Activated naive CD8-positive, alpha-beta T cell treated with anti-CD3 and anti-CD28 coated beads, Interleukin-2, amount 50 U/mL, for 16 hours (primary cell): ENCODE measurements around the gene ENTPD3.

ENCODE experiments used
- DNase-seq: peaks from one replicate; pipeline ENCODE4 v3.0.0-alpha.2; 2020; ENCODE audit warnings: low read depth, low spot score

Gene ENTPD3

DNA sequence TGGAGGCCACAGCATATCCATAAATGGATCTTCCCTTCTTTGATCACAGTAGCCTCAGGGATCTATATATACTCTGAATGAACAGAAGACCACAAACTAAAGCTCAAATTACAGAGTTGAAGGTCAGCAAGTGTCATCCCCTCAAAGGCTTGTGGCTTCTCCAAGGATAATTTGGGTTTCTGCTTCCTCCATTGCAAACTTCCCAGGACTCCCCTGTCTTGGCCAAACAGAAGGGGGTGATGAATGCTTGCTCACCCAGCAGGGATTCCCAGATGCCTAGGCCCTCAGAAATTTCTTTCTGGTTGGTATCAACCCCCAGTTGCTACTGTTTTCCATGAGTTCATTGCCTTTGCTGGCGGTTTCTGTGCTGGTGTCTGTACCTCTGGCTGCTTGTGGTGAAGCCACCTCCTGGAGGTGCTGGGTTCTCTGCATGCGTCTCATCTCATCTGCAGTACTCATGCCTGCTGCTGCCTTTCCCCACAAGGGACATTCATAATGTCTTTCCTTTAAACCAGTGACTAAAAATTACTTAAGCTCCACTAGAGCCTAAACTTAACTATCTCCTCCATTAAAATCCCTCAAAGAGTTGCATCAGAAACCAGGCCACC lies 17.7 kb downstream of the ENTPD3 start:
- DNase-seq, result no peak

GRCh38 chr3:40407007-40407406 lies 20.0 kb downstream of the ENTPD3 start:
- no peak for DNase-seq

DNA sequence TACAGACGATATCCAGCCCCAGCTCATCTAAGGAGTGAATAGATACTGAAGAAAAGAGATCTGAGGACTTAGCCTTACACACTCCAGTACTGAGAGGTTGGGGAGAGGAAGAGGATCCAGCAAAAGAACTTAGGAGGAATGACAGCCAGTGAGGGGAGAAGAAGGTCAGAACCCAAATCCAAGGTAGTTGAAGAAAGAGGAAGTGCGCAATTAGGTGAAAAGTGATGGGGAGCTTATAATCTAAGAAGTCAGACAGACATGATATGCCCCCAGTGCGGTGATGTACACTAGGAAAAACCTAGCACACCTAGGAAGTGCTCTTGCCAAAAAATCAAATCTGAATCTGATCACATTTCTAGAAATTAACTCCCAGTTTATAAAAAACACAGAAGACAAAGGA lies 20.6 kb downstream of the ENTPD3 start:
- no peak for DNase-seq

- no peak for DNase-seq
These were observed 27.3 kb downstream of the ENTPD3 start for GRCh38 chr3:40414270-40414669.

DNA sequence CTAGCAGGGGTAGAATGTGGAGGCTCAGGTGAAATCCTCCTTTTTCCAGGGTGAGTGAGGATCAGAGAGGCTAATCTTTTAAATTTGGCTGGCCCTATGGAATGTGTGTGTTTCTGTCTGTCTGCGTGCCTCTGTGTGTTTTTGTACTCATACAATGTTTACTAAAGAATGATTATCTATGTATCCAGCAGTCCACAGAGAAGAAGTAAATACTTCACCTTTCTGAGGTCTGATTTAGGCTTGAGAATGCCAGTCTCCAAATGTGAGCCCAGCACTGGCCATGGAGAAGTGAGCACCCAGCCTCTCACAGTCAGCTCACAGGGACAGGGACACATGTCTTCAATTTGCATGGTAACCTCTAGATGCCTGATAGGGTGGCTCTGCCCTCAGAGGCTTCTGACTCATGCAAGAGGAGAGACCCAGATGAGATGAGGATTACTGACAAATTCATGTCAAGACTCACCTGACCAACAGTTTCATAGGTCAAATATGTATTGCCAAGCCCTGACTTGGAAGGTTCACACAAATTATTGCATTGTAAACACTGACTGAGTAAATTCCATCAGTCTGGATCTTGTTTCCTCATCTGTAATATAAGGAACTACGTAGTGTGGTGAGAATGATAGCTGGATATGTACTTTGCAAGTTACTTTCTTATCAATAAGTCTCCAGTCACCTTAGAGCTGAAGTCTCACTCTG lies 31.0 kb downstream of the ENTPD3 start:
- DNase-seq, result no peak

GRCh38 chr3:40422861-40423260 lies 35.9 kb downstream of the ENTPD3 start:
- no peak for DNase-seq

DNA sequence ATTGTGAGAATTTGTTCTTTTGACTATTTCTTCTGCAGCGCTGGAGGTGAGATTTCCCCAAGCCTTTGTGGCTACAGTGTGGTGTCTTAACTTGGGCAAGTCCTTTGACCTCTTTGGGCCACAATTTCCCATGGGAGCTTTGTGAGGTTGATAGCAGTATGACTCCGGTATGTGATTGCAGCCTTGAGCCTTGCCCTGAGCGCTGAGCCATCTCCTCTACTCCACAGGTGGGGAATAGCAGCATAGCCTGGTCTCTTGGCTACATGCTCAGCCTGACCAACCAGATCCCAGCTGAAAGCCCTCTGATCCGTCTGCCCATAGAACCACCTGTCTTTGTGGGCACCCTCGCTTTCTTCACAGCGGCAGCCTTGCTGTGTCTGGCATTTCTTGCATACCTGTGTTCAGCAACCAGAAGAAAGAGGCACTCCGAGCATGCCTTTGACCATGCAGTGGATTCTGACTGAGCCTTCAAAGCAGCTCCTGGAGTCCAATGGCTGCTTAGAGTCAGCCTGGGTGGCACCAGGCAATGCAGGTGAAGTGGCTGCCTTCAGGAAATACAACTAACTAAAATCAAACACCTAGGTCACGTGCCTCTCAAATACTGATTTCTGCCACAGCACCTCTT lies 40.2 kb downstream of the ENTPD3 start:
- DNase-seq, result no peak

DNA sequence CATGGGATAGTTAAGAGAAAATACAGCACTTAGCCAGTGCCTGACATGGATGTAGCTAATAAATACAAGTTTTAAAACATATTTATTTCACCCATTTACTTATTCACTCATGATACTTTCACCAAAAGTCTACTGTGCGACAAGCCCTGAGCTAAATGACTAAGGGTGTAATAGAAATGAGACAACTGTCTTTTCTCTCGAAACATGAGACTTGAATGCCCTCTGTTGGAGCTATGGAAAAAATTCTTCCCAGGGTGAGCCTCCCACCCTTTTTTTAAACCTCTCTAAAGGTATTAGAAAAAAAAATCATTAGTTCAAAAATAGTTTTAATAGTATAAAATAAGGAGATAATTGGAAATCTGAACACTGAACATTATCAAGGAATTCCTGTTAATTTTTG lies 45.8 kb downstream of the ENTPD3 start:
- no peak for DNase-seq

GRCh38 chr3:40437889-40438288 lies 50.9 kb downstream of the ENTPD3 start:
- no peak for DNase-seq

- no peak for DNase-seq
These were observed 58.1 kb downstream of the ENTPD3 start for GRCh38 chr3:40445062-40445461.

- no peak for DNase-seq
These were observed 58.9 kb downstream of the ENTPD3 start for GRCh38 chr3:40445880-40446279.

DNA sequence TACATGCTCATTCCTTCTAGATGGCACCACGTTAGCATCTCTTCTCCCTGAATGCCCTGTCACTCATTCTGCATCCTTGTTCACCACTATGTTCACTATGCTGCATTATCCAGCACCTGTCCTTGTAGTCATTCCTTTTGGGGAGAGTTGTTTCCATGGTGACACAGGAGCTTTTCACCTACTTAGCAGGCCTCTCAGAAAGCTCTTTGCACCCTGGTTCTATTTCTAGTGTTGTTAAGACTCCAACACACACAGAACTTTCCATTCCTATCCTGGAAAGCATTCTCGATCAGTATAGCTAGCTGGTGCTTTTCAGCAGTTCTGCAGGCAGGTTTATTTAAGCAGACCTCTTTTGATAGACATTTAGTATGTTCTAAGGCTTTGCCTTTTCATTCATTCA lies 63.5 kb downstream of the ENTPD3 start:
- DNase-seq, result no peak

GRCh38 chr3:40451551-40451950 lies 64.6 kb downstream of the ENTPD3 start:
- no peak for DNase-seq

DNA sequence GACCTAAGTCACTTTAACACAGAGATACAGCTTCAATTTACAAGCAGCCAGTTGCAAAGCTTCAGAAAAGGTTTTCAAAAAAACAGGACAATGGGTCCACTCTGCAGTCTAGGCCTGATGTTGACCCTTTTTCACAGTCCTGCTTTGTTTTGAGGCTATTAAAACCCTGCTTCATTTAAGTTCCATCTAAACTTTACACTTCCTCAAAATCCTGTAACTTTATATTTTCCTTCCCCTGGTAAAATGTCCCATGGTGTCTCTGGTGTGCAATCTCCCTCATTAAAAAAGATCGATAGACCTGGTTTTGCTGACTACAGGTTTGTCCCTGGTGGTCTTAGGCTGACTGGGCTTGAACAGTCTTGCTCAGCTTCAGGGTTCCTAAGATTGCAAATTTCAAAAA lies 65.1 kb downstream of the ENTPD3 start:
- DNase-seq, result no peak

DNA sequence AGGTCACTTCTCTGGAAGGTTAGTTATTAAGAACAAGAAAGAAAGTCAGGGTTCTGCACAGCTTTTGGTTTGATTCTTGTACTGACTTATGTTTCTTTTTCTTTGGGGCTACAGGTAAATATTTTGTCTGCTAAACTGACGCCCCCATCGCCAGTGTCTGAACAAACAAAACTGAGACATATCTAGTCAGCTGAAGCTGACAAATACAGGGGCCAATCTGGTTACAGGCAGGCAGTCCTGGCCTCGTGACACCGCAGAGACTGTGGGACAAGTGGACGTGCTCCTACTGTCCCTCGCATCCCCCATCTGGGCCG lies 65.5 kb downstream of the ENTPD3 start:
- no peak for DNase-seq

GRCh38 chr3:40452876-40453730 lies 66.1 kb downstream of the ENTPD3 start:
- peak; percentile 89 for DNase-seq

GRCh38 chr3:40453933-40454332 lies 66.9 kb downstream of the ENTPD3 start:
- DNase-seq, result no peak

GRCh38 chr3:40455328-40455727 lies 68.3 kb downstream of the ENTPD3 start:
- DNase-seq, result no peak

- no peak for DNase-seq
These were observed 69.4 kb downstream of the ENTPD3 start for GRCh38 chr3:40456279-40456939.

DNA sequence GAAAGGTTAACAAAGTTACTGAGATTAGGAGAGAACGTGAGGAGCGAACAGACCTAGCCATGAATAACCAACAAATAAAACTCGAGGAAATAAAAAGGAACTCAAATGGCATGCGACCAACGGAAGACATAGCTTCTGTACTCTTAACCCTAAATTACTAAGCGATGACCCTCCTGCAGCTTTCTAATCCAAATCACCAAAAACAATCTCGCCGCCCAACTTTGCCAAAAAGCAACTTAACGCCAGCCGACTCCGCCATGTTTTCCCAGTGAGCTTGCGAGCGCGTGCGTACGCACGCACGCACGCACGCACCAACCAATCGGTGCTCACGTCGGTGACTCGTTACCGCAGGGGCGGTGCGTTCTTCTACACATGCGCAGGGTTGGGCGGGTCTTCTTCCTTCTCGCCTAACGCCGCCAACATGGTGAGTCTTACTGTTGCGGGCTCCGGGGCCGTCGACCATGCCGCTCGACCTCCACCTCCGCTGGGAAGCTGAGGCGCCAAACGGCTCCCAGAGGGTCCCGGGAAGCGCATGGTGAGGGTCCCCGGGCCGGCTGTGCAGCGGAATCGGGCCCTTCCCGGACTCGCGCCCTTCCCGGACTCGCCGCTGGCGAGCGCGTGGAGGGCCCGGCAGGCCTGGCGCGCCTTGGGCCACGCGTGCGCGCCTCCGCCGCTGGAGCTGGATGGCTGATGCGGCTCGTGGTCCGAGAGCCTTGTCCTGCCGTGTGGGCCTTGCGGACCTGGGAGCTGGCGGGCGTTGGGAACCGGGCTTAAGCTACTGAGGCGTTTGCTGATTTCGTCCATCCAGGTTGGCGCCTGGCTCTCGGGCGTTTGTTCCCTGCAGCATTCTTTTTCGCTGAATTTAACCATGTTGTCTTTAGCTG lies 70.2 kb downstream of the ENTPD3 start, which contains the start of gene RPL14:
RPL14 (plus strand) TSS at position 400 of the 884 bp plus-strand sequence; CDS start at position 533, 133 bp downstream.
- peak; percentile 92 for DNase-seq

DNA sequence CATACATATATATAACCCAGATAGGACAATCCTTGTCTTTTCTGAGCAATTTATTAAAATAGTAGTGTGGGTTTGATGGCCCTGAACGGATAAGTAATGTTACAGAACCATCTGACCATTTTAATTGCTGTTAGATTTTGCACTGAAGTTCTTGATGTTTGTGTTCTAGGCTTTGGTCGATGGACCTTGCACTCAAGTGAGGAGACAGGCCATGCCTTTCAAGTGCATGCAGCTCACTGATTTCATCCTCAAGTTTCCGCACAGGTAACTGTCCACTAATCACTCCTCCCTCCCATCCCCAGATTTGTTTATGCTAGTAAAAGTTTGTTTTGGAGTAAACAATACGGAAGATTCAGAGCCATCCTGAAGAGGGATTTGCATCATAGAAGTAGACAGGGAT lies 71.5 kb downstream of the ENTPD3 start:
- DNase-seq, result no peak
